COR-L47 (cell line): Measurements from ENCODE around the gene PTGFRN.
A peak's percentile ranks its signal among the peaks of the same experiment; 100 is the strongest.
"Not testable (repeated sequence)": the region's sequence is repeated elsewhere in the genome, so short reads cannot be mapped to it uniquely, and the experiment has no call there.

Experiments
- DNase-seq: peaks from one replicate; lab custom pipeline; 2025; lab: John Stamatoyannopoulos, UW

PTGFRN gene

DNA sequence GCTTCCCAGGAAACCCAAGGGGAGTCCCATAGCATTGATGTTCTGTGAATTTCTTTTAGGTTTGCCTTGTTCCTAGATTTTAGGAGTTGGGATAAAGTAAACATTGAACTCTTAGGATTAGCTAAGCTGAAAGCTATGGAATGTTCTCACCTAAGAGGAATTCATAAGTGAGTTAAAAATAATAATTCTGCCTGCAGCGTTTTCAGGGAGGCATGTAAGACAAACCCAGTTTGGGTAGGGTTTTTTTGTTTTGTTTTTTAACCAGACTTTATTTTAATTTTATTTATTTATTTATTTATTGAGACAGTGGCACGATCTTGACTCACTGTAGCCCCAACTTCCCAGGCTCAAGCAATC lies 62.9 kb downstream of the PTGFRN start:
- no peak for DNase-seq

DNA sequence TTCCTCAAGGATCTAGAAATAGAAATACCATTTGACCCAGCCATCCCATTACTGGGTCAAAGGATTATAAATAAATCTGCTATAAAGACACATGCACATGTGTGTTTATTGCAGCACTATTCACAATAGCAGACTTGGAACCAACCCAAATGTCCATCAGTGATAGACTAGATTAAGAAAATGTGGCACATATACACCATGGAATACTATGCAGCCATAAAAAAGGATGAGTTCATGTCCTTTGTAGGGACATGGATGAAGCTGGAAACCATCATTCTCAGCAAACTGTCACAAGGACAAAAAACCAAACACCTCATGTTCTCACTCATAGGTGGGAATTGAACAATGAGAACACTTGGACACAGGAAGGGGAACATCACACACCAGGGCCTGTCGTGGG lies 70.6 kb downstream of the PTGFRN start:
- not testable (repeated sequence) for DNase-seq

DNA sequence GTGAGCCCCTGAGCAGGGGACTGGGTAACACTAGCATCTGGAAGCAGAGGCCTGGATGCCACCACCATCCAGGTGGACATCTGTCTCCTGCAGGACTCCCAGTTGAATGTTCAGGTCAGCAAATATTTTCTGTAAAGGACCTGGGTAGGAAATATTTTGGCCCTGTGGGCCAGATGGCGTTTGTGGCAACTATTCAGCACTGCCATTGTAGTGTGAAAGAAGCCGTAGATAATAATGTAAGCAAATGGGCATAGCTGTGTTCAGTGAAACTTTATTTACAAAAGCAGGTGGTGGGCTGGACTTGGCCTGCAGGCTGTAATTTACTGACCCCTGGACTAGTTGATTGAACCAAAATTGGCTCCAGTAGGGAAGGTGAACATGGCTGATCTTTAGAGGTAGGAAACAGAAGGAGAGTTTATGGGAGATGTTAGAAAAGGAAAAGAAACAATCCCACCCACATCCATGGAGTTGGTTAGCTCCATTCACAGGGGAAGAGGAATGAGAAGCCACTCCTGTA lies 71.9 kb downstream of the PTGFRN start:
- DNase-seq: no peak

DNA sequence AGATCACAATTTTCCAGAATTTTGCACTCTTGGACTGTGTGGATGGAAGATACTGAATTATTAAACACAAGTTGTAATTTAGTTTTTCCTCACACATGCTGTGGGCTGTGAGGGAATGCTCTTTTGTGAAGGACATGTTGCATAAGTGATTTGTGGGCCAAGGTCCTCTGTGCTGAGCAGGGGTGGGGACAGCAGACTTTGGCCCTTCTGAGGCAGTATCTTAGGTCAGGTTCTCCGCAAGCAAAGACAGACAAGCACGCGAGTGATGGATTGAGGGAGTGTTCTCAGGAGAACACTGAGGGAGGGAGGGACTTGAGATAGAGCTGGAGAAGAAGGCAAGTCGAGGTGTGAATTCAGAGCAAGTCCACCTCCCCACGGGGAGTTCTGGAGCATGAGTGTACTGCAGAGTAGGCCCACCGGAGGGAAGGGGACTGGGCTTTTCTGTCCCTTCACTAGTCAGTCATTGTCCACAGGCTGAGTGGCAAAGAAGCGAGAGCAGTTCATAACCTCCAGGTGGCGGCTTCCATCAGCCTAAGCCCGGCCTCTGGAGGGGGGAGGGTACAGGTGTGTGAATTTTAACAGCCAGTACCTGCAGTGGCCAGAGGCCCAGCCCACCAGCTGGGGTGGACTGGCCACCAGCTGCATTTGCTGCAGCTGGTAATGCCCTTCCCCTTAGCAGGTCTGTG lies 72.7 kb downstream of the PTGFRN start:
- no peak for DNase-seq

DNA sequence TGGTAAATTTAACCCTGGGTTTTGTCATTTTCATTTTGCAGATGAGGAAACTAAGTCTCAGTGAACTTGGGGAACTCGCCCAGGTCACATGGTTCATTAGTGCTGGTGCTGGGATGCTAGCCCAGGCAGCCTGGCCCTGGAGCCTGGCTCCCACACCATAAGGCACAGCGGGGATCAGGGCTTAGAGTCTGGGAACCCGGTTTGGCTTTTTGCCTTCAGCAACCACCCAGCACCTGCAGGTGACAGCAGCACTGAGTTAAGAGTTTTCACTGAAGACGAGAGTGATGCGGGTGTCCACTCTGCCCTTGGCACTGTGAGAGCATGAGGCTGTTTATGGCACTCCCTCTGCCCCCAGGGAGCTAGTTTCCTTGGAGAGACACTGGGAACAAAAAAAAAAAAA lies 73.4 kb downstream of the PTGFRN start:
- no peak for DNase-seq

DNA sequence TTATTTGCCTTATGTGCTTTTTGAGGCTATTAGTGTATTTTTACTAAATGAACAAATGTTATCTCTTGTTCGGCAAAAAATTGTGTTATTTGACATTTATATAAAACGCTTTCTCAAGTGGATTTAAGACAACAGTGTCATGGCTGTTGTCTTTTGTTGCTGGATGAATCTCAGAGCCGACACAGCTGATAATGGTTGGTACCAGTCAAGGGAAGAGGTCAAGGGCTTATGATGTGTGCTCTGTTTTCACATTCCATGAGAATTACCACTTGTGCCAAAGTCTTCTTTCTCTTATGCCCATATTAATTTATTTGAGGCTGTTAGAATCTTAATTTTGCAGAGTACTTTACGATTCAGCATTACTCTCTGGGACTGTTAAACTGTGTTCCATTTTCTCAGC lies 74.0 kb downstream of the PTGFRN start:
- no peak for DNase-seq

DNA sequence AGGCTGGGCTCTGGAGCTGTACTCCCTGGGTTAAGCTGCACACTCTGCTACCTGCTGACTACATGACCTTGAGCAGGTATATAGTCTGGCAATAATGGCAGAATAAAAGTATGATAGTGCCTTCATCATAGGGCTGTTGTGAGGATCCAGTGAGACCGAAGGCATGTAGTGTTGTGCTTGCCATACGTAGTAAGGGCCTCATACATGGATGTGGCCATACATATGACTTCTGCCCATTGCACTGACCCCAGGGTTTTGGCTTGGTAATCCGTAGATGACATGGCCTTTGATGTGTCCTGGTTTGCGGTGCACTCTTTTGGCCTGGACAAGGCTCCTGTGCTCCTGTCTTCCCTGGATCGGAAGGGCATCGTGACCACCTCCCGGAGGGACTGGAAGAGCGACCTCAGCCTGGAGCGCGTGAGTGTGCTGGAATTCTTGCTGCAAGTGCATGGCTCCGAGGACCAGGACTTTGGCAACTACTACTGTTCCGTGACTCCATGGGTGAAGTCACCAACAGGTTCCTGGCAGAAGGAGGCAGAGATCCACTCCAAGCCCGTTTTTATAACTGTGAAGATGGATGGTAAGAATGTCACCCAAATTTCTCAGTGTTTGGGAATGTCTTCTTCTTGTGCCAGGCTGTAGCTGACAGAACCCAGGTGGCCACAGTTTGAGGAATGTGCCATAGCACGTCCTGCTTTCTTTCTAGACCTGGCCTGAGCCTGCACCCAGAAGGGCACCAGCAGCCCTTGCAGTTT lies 74.9 kb downstream of the PTGFRN start:
- no peak for DNase-seq

DNA sequence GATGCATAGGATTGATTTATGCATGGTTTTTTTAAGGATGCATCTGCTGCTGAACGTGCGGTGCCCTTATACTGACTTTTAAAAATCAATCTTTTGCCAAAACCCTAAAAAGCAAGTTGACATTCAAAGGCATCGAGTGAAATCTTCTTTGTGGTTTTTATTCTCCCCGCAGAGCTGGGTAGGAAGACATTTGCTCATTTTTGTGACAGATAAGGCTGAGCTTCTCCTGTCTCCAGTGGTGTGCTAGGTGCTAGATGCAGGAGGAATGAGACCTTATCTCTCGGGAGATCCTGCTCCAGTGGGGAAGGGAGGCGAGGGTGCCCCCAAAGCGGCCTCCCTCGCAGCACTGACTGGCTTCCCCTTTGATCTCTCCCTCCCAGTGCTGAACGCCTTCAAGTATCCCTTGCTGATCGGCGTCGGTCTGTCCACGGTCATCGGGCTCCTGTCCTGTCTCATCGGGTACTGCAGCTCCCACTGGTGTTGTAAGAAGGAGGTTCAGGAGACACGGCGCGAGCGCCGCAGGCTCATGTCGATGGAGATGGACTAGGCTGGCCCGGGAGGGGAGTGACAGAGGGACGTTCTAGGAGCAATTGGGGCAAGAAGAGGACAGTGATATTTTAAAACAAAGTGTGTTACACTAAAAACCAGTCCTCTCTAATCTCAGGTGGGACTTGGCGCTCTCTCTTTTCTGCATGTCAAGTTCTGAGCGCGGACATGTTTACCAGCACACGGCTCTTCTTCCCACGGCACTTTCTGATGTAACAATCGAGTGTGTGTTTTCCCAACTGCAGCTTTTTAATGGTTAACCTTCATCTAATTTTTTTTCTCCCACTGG lies 76.9 kb downstream of the PTGFRN start:
- DNase-seq: no peak

DNA sequence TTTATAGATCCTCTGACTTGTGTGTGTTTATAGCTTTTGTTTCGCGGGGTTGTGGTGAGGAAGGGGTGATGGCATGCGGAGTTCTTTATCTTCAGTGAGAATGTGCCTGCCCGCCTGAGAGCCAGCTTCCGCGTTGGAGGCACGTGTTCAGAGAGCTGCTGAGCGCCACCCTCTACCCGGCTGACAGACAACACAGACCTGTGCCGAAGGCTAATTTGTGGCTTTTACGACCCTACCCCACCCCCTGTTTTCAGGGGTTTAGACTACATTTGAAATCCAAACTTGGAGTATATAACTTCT lies 77.5 kb downstream of the PTGFRN start:
- no peak for DNase-seq

DNA sequence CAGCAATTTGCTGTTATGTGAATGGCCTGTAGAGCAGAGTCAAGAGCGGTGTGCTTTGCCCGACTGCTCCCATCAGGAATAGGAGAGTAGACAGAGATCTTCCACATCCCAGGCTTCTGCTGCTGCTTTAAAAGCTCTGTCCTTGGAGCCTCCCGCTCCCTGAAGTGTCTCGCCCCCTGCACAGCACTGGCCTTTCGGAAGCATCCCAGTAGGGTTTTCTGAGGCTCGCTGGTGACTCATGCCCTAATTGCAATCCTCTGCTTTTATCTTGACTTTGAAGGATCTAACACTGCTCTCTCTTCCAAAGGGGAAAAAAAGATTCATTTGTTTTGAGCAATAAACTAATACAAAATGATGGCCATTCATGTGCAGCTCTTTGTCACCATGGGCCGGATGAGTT lies 78.5 kb downstream of the PTGFRN start:
- DNase-seq: no peak

DNA sequence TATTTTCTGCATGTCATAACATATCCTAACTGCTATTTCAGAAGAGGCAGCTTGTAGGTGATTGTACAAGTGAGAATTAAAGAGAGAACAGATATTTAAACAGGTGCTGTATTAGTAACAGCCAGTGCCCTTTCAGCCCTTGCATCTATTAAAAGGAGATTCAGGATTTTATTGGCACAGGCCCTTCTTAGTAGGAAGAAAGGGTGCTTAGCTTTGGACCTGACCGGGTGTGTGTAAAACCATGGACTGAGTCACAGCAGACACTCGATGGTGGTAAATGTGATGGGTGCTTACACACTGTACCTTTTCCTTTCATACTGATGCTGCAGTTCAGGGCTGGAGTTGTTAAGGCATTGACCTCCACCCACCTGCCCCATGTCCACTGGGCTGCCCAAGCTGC lies 79.2 kb downstream of the PTGFRN start:
- peak; percentile 14 for DNase-seq

DNA sequence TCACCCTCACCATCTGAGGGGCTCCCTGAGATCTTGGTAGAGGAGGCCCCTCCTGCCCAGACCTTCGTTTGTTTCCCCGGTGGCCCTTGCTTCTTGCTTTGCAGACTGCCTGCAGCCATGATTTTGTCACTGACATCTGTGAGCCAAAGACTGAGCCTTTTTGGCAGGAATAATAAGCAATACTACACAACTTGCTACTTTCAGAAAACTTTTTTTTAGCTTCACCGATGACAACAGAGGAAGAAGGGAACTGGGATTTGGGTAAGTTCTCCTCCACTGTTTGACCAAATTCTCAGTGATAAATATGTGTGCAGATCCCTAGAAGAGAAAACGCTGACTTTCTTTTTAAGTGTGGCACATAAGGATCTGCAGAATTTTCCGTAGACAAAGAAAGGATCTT lies 80.1 kb downstream of the PTGFRN start:
- DNase-seq: no peak

DNA sequence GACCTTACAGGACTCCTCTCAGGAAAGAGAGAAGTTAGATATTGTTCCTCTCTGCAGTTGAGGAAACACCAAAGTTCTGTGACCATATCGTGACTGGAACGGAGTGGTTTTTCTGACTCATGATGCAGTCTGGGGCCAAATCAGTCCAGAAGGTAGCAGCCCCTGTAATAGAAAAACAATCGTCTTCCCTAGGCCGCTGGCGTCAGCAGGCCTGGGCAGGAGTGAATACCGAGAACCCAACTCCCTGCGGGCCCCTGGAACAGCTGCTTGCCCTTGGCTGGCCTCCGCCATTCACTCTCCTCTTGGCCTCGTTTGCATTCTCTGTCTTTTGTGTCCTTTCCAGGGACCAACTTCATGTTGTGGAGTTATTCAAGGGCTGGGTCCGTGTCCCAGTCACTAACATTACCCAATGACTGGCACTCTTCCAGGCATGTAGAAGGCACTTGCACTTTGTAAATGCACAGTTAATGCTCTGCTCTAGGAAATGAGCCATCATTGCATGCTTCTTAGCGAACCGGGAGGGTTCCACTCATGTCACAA lies 81.0 kb downstream of the PTGFRN start:
- no peak for DNase-seq

DNA sequence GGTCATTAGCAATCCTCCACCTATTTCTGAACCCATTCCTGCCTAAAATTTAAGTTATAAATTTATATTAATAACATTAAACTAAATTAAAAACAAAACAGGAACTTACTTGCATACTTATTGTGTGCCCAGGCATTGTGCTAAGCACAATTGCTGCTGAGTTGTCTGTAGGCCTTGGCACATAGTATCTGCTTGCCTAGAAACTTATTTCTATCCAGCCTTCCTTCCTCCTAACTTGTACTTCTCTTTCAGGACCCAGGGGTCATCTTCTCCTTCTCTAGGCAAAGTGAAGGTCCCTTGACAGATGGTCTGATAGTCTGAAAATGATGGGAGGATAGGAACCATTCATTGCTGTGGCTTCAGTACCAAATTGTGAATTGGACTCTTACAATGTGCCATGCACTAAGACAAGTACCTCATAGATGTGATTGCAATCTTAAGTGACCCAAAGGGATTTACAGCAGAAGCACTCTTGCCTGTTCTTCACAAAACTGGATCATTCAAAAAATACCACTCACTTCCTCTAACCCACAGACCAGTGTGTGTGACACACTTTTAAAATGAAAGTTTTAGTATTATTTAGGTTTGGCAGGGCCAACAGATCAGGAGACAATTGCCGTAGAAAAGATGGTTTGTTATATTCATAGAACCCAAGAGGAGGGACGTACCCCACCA lies 81.6 kb downstream of the PTGFRN start:
- no peak for DNase-seq

DNA sequence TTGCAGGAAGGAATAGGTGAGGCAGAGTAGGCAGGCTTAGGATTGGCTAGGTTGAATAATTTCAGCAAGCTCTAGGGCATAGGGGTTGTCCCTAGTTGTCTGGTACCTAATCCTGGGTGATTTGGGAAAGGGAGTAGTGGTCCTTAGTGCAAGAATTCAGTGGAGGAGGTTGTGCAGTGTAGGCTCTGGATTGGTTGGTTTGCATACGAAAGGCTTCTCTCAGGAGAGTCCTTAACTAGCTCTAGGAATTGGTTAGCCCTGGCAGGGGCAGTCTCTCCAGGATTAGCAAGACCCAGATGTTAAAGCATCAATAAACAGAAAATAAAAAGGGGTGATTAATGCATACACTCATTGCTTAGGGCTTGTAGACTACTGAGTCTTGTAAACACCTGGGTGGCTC lies 82.2 kb downstream of the PTGFRN start:
- DNase-seq: no peak

DNA sequence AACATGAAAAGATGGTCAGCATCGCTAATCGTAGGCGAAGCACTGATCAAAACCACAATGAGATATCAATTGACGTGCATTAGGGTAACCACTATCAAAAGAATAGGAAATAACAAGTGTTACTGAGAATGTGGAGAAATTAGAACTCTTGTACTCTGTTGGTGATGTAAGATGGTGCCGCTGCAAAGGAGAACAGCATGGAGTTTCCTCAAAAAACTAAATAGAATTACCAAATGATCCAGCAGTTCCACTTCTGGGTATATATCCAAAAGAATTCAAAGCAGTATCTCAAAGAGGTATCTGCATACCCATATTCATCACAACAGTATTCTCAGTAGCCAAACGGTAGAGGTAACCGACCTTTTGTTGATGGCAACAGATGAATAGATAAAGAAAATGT lies 83.6 kb downstream of the PTGFRN start:
- no peak for DNase-seq

DNA sequence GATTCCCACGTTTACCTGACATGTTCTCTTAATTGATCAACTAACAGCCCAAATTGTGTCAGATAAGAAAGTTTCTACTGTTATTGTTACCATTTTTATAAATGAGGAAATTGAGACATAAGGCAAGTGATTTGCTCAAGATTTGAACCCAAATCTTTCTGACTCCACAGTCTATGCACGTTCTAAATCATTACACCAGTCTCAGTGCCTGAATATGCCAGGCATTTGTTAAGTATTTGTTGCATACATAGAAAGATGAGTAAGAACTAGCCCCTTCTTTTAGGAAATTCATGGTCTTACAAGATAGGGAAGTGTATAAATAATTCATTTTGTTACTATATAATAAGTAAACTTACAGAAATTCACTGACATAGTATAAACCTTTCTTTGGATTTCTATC lies 84.7 kb downstream of the PTGFRN start:
- no peak for DNase-seq

DNA sequence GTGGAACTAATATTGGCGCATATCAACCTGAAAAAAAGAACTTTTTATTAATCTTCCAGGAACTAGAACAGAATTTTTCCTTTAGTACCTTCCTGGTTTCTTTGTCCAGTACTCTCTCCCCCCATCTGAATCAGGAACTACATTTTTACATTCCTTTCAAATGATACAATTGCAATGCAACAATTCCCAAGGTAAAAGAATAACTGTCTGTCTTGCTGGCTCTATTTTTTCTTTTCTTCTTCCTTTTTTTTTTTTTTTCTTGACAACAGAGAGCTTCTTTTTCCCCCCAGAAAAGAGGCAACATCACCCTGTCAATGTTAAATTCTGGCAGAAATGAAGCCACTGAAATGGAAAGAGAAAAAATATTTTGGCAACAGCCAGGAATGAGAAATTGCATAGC lies 87.3 kb downstream of the PTGFRN start:
- DNase-seq: no peak

DNA sequence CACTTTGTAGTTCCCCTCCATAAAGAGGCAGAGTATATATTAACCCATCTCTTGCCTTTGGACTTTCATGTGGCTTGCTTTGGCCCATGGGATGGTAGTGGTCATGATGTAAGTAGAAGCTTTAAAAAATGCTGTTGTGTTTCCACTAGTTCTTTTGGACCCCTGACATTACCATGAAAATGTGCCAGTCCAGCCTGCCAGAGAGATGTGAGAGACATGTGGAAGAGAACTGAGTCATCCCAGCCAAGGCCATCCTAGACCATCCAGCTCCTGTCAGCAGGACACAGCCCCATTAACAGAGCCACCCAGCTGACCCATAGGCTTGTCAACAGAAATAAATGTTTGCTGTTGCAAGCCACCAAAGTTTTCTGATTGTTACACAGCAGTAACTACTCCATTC lies 87.9 kb downstream of the PTGFRN start:
- no peak for DNase-seq

DNA sequence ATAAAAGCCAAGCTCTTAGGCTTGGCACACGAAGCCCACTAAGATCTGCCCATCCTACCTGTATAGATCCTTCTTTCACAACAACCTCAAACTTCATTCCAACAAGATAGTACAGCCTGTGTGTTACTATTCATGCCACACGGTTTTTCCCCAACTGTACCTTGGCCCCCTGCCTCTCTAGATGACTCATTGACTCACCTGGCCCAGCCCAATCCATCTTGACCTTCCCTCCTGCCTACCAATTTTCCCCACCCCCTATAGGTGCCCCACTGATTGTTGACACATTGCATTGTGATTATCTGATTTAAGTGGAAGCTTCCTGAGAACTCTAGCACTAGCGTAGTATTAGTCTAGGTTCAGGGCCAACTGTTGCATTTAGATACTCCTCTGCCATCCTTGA lies 89.9 kb downstream of the PTGFRN start:
- DNase-seq: no peak

DNA sequence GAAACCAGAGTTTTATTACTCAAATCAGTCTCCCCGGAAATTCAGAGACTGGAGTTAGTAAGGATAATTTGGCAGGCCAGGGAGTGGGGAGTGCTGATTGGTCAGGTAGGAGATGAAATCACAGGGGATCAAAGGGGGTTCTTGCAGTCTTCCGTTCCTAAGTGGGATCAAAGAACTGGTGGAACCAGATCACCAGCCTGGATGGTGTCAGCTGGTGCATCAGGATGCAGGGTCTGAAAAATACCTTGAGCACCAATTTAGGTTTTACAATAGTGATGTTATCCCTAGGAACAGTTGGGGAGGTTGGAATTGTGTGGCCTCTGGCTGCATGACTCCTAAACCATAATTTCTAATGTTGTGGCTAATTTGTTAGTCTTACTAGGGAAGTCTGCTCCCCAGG lies 90.4 kb downstream of the PTGFRN start:
- no peak for DNase-seq

DNA sequence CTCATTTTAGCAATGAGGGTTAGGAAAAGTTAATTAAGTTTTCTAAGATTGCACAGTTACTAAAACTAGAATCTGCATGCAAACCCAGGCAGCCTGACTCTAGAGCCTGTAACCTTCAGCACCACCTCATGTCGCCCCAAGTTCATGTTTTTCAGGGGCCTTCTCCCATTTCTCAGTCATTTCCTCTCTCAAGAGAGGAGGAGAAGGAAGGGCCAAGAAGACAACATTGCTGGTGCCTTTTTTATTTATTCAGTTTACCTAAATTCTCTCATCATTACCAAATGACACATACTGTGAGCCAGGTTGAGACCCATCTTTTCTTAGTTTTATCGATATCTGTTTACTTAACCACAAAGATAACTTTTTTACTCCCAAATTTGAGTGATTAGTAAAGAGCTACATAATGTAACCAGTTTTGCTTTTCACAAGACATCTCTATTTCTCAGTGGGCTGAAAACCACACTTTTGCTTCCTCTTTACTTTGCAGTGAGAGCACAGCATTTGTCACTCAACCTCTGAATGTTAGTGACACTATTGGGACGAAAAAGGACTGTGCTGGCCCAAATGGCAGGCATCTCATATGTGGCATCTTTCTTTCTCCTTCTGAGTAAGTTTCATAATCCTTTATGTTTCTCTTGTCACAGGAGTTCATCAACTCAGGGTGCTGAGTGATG lies 91.7 kb downstream of the PTGFRN start, which contains the start of gene CD101:
Gene CD101, plus strand, starts transcription at position 507 of the 674 bp plus-strand sequence. Its CDS starts 58 bp downstream, at position 565.
- DNase-seq: no peak
